Heart left ventricle (tissue), 16 donors: ENCODE data around the gene CTF1. TPM values are rescaled to one million over a fixed set of nuclear protein-coding genes. Genes with fewer than 3 reads are reported as not detected.

Experiments
- ATAC-seq, 4 donors: fragments of 200-7000 bp; cut with Tn5 transposase; one replicate each; pipeline ENCODE4 v1.9.1; 2020 to 2022; ENCODE audit warnings: moderate library complexity in 4 of 4, mild to moderate bottlenecking in 3 of 4, moderate number of reproducible peaks in 1 of 4
- DNase-seq, 5 donors: peaks; one replicate each; pipeline ENCODE4 v3.0.0-alpha.2; 2020
- H3K27ac ChIP-seq, 12 donors: fragments of 200-600 bp; sonication (generic) in 4 of 12; one replicate each; pipeline versions ENCODE4 v1.5.0 to v1.8.0; 2016 to 2022; ENCODE audit warnings: mild to moderate bottlenecking in 2 of 12
- H3K27me3 ChIP-seq, 9 donors: fragments of 200-600 bp; sonication (generic) in 2 of 9; one replicate each; pipeline versions ENCODE4 v1.5.1 to v1.8.0; 2016 to 2022; ENCODE audit warnings: mild to moderate bottlenecking in 3 of 9
- H3K36me3 ChIP-seq, 9 donors: fragments of 200-600 bp; sonication (generic) in 2 of 9; one replicate each; pipeline versions ENCODE4 v1.5.0 to v1.8.0; 2018 to 2022; ENCODE audit warnings: mild to moderate bottlenecking in 2 of 9
- H3K4me1 ChIP-seq, 12 donors: fragments of 200-600 bp; sonication (generic) in 4 of 12; one replicate each; pipeline versions ENCODE4 v1.5.0 to v1.8.0; 2016 to 2022; ENCODE audit warnings: mild to moderate bottlenecking in 3 of 12
- H3K4me3 ChIP-seq, 12 donors: fragments of 200-600 bp; sonication (generic) in 4 of 12; one replicate each; pipeline versions ENCODE4 v1.5.0 to v1.8.0; 2017 to 2022; ENCODE audit warnings: mild to moderate bottlenecking in 9 of 12, moderate library complexity in 4 of 12
- H3K9me3 ChIP-seq, 12 donors: fragments of 200-600 bp; sonication (generic) in 4 of 12; one replicate each; pipeline versions ENCODE4 v1.5.0 to v1.8.0; 2016 to 2022; ENCODE audit warnings: mild to moderate bottlenecking in 1 of 12
- CTCF ChIP-seq, 12 donors: fragments of 200-600 bp; sonication (generic) in 4 of 12; IDR thresholded peaks; one replicate each; pipeline versions ENCODE4 v1.5.0 to v1.8.0; 2018 to 2022; ENCODE audit warnings: antibody characterized with exemption in 12 of 12, mild to moderate bottlenecking in 5 of 12
- POLR2A ChIP-seq, 2 donors: fragments of 450-650 bp; IDR thresholded peaks; one replicate each; pipeline ENCODE4 v1.6.1; 2017; ENCODE audit warnings: antibody characterized with exemption in 2 of 2, mild to moderate bottlenecking in 2 of 2, moderate library complexity in 2 of 2
- WGBS, 4 donors: extraction: QIAGEN DNeasy Blood & Tissue Kit in 2 of 4; methylation state at CpG; one replicate each; pipeline versions ENCODE4 v1.1.5 to v1.1.7; 2013 to 2018; 5-methylcytosine and 5-hydroxymethylcytosine counted together
- intact Hi-C, 10 donors: fragments of 100-400 bp; cut with DNase I; formaldehyde crosslinking; loops; one replicate each; pipeline versions ENCODE4 v1.11.1 to v1.14.2; 2022
- microRNA counts, 2 donors: library from miRNA; unstranded; fragments of <30 nt; microRNA quantifications; one replicate each; lab custom pipeline; 2016
- microRNA-seq, 4 donors: library from miRNA; unstranded; fragments of <30 nt; microRNA quantifications; one replicate each; pipeline versions ENCODE4 to v1.2.0, GENCODE V29; 2017 to 2020
- polyA plus RNA-seq, 2 donors: library from polyadenylated mRNA; stranded (reverse); fragments of 200-250 nt; gene quantifications; one replicate each; pipeline ENCODE4 v1.2.3, GENCODE V29; 2013
- total RNA-seq, 9 donors: library from RNA; depleted of rRNA in 2 of 9; stranded (reverse); fragments of >200 nt in 2 of 9; fragmentation: NEBNext Ultra II Directional in 3 of 9; extraction: Animal tissue kit (Norgen Biotek cat#: 25700) in 3 of 9; gene quantifications; one replicate each; pipeline versions ENCODE4 v1.1.0 to v1.2.4, GENCODE V29; 2016 to 2023
- donor health status: ischemic (EF 13 %, LVEDD 7.1; RV severe dilation, severe dysfunction).
- donor health status: healthy with polysubstance abuse.
- donor health status: DM: no; HTN: yes; CAD: no.
- donor health status: DM: no; HTN: no; CAD: no.
- donor health status: ischemic (EF 25% LVEDD 6.9; RV normal size, moderate dysfunction).
- donor health status: ischemic (EF 25% LVEDD 5.7; RV mildly dilated, moderate dysfunction).
- donor health status: healthy.
- donor health status: DM: yes; HTN: yes; CAD: no.
- donor health status: ischemic (EF 35%, LVEDD 5.7; RV mildly dilated, moderate dysfunction).
- donor health status: nonischemic (EF 11% LVEDD 7.7; RV severe dilation, severe dysfunction).
- donor health status: DM: yes; HTN: yes; CAD: no.
- donor health status: PGD.
- donor health status: ischemic (EF 29% LVEDD 5.4; RV normal size, mild dysfunction).
- donor health status: nonischemic (EF 23%, LVEDD 6.1; RV moderate dilation, normal function).

The CTF1 gene
- total and polyA plus RNA-seq, 11 donors, result 3.7 to 22.2 (median 12.2) TPM

DNA sequence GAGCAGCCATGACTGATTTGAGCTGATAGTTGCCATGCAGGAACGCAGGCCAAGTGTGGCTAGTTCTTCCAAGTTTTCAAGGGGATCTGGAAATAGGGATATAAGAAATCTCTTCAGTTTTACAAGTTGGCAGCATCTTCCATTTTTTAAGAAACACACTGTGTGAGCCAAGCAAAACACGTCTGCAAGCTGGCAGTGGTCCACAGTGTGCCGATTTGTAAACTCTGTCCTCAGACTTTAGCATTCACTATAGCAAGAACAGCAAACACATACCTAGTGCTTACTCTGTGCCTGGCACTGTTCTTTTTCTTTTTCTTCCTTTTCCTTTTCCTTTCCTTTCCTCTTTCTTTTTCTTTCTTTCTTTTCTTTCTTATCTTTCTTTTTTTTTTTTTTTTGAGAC lies 55.3 kb downstream of the CTF1 start:
- peaks cover 0 to 12% (median 6%) of the 10 kb centered on the region in 9 donors for H3K36me3 ChIP-seq
- no peaks in the 10 kb centered on the region for H3K27me3 ChIP-seq
- 16 to 37% (median 34%) methylated on average over 3 of the region's 3 CpGs for WGBS, 4 donors
- DNase-seq, result peak in 3 of 5 donors; percentile 49 to 69 (median 64)
- no peak for ATAC-seq
- TF ChIP-seq POLR2A (IDR thresholded peaks at IDR 0.05) (no peak), CTCF (IDR thresholded peaks at IDR 0.05) (no peak)
- intact Hi-C loops, result loop anchor here in 4 of 10 donors (10.0 kb wide), 5 partner anchors 57 to 913 kb away; partner anchors contain the start of genes ARMC5 (in 1 of the 4), BCL7C (in 1 of the 4), CTF1 (in 1 of the 4) and ZNF646 (in 1 of the 4)
- H3K27ac ChIP-seq, result peak overlapping the region in 6 of 12 donors; percentile 93 to 99 (median 94)
- peaks cover 5 to 54% (median 35%) of the 10 kb centered on the region in 12 donors for H3K4me1 ChIP-seq
- no peak overlapping the region for H3K4me3 ChIP-seq
- no peaks in the 10 kb centered on the region for H3K9me3 ChIP-seq

DNA sequence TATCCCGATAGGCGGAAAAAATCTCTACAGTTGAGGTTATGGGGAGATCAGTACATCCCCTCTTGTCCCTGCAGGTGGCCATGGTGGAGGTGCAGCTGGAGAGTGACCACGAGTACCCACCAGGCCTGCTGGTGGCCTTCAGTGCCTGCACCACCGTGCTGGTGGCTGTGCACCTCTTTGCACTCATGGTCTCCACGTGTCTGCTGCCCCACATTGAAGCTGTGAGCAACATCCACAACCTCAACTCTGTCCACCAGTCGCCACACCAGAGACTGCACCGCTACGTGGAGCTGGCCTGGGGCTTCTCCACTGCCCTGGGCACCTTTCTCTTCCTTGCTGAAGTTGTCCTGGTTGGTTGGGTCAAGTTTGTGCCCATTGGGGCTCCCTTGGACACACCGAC lies 56.7 kb downstream of the CTF1 start:
- WGBS, 4 donors, result 79 to 81% (median 81%) methylated on average over 8 to 9 of the region's 9 CpGs
- peak in 1 of 5 donors; percentile 37 for DNase-seq
- intact Hi-C loops, result loop anchor here in 4 of 10 donors (10.0 kb wide), 5 partner anchors 58 to 912 kb away; partner anchors contain the start of genes ARMC5 (in 1 of the 4), BCL7C (in 1 of the 4), CTF1 (in 1 of the 4) and ZNF646 (in 1 of the 4)

More for the DNA sequence above, 56.7 kb downstream of the CTF1 start:
- Histone ChIP-seq H3K36me3 (peaks cover 0 to 9% (median 3%) of the 10 kb centered on the region in 9 donors), H3K27me3 (no peaks in the 10 kb centered on the region), H3K4me3 (no peak overlapping the region), H3K4me1 (peaks cover 5 to 54% (median 36%) of the 10 kb centered on the region in 12 donors), H3K9me3 (no peaks in the 10 kb centered on the region), H3K27ac (peak overlapping the region in 4 of 12 donors; percentile 32 to 97 (median 50))
- TF ChIP-seq POLR2A (IDR thresholded peaks at IDR 0.05), result no peak
- TF ChIP-seq CTCF (IDR thresholded peaks at IDR 0.05), result no peak
- no peak for ATAC-seq

MicroRNAs encoded within 50 kb of the gene (microRNA counts, 767-probe panel; counts per million panel counts)
- microRNA hsa-miR-762 (lab: Ali Mortazavi, UCI), result 1,472 to 1,754 counts per million in 2 donors

Small RNA genes lying within 50 kb of the gene (microRNA-seq; reads per million reads assigned to microRNA genes)
- gene MIR4519, result 0 to 3.1 (median 0.54) reads per million in 4 donors
- gene MIR762, result 0 to 0.60 (median 0.03) reads per million in 4 donors

Other genes with a start within 250 kb of the CTF1 start
- gene PRR14, start 245.7 kb upstream of the CTF1 start, total RNA-seq, result 10 to 100 TPM; 12.3 to 26.6 (median 20.2) TPM
- 10 to 100 TPM; 22.9 to 25.0 TPM for gene PRR14, start 245.7 kb upstream of the CTF1 start, polyA plus RNA-seq
- gene FBRS, start 238.2 kb upstream of the CTF1 start, total RNA-seq, result 10 to 100 TPM; 16.3 to 38.3 (median 31.9) TPM
- gene FBRS, start 238.2 kb upstream of the CTF1 start, polyA plus RNA-seq, result 10 to 100 TPM; 27.2 to 38.1 TPM
- 10 to 100 TPM; 30.2 to 51.2 (median 44.7) TPM for gene SRCAP, start 197.4 kb upstream of the CTF1 start, total RNA-seq
- gene SRCAP, start 197.4 kb upstream of the CTF1 start, polyA plus RNA-seq, result 10 to 100 TPM; 22.9 to 23.8 TPM
- 10 to 100 TPM; 13.5 to 26.7 (median 17.9) TPM for gene PHKG2, start 148.2 kb upstream of the CTF1 start, total RNA-seq
- 10 to 100 TPM; 19.5 to 37.7 TPM for gene PHKG2, start 148.2 kb upstream of the CTF1 start, polyA plus RNA-seq
- 1 to 10 TPM in 4 of 9 donors, under 1 TPM in 5; 0.48 to 1.8 (median 0.95) TPM for gene CFAP119, start 134.6 kb upstream of the CTF1 start, total RNA-seq
- 1 to 10 TPM; 1.4 to 2.1 TPM for gene CFAP119, start 134.6 kb upstream of the CTF1 start, polyA plus RNA-seq
- 10 to 100 TPM; 29.3 to 62.0 (median 50.3) TPM for gene RNF40, start 134.3 kb upstream of the CTF1 start, total RNA-seq
- gene RNF40, start 134.3 kb upstream of the CTF1 start, polyA plus RNA-seq, result 10 to 100 TPM; 31.3 to 66.9 TPM
- 10 to 100 TPM; 14.3 to 30.9 (median 22.7) TPM for gene ZNF629, start 109.4 kb upstream of the CTF1 start, total RNA-seq
- 10 to 100 TPM; 11.2 to 14.9 TPM for gene ZNF629, start 109.4 kb upstream of the CTF1 start, polyA plus RNA-seq
- gene BCL7C, start 2.5 kb upstream of the CTF1 start, total RNA-seq, result 10 to 100 TPM; 23.1 to 35.5 (median 28.1) TPM
- 10 to 100 TPM; 30.5 to 43.4 TPM for gene BCL7C, start 2.5 kb upstream of the CTF1 start, polyA plus RNA-seq
- 10 to 100 TPM in 2 of 9 donors, 1 to 10 TPM in 7; 4.5 to 15.5 (median 7.9) TPM for gene FBXL19, start 27.0 kb downstream of the CTF1 start, total RNA-seq
- gene FBXL19, start 27.0 kb downstream of the CTF1 start, polyA plus RNA-seq, result 1 to 10 TPM; 7.9 to 9.1 TPM
- gene ORAI3, start 52.5 kb downstream of the CTF1 start, total RNA-seq, result 10 to 100 TPM in 6 of 9 donors, 1 to 10 TPM in 3; 8.5 to 28.9 (median 14.1) TPM
- gene ORAI3, start 52.5 kb downstream of the CTF1 start, polyA plus RNA-seq, result 10 to 100 TPM in 1 of 2 donors, 1 to 10 TPM in 1; 8.1 to 10.8 TPM
- 10 to 100 TPM in 3 of 9 donors, 1 to 10 TPM in 6; 4.6 to 12.1 (median 9.0) TPM for gene SETD1A, start 61.1 kb downstream of the CTF1 start, total RNA-seq
- 1 to 10 TPM; 8.1 to 9.3 TPM for gene SETD1A, start 61.1 kb downstream of the CTF1 start, polyA plus RNA-seq
- 10 to 100 TPM in 3 of 9 donors, 1 to 10 TPM in 6; 3.8 to 27.2 (median 6.9) TPM for gene HSD3B7, start 88.6 kb downstream of the CTF1 start, total RNA-seq
- gene HSD3B7, start 88.6 kb downstream of the CTF1 start, polyA plus RNA-seq, result 1 to 10 TPM; 7.1 to 7.8 TPM
- 1 to 10 TPM in 4 of 9 donors, under 1 TPM in 5; 0.20 to 2.1 (median 1.00) TPM for gene STX1B, start 114.0 kb downstream of the CTF1 start, total RNA-seq
- gene STX1B, start 114.0 kb downstream of the CTF1 start, polyA plus RNA-seq, result under 1 TPM; 0.22 to 0.76 TPM
- 10 to 100 TPM; 19.5 to 65.8 (median 39.7) TPM for gene STX4, start 136.9 kb downstream of the CTF1 start, total RNA-seq
- 10 to 100 TPM; 50.5 to 73.8 TPM for gene STX4, start 136.9 kb downstream of the CTF1 start, polyA plus RNA-seq
- 10 to 100 TPM in 2 of 9 donors, 1 to 10 TPM in 7; 3.5 to 11.4 (median 5.8) TPM for gene ZNF668, start 177.6 kb downstream of the CTF1 start, total RNA-seq
- 1 to 10 TPM; 6.6 to 9.8 TPM for gene ZNF668, start 177.6 kb downstream of the CTF1 start, polyA plus RNA-seq
- 10 to 100 TPM in 6 of 9 donors, 1 to 10 TPM in 3; 8.3 to 15.5 (median 10.3) TPM for gene ZNF646, start 177.8 kb downstream of the CTF1 start, total RNA-seq
- 1 to 10 TPM; 6.4 to 7.6 TPM for gene ZNF646, start 177.8 kb downstream of the CTF1 start, polyA plus RNA-seq
- 1 to 10 TPM in 1 of 9 donors, under 1 TPM in 8; 0.16 to 1.4 (median 0.44) TPM for gene PRSS53, start 192.3 kb downstream of the CTF1 start, total RNA-seq
- gene PRSS53, start 192.3 kb downstream of the CTF1 start, polyA plus RNA-seq, result under 1 TPM; 0.80 to 0.84 TPM
- 10 to 100 TPM; 25.9 to 63.1 (median 42.0) TPM for gene VKORC1, start 198.2 kb downstream of the CTF1 start, total RNA-seq
- 100 to 1,000 TPM in 1 of 2 donors, 10 to 100 TPM in 1; 40.2 to 134 TPM for gene VKORC1, start 198.2 kb downstream of the CTF1 start, polyA plus RNA-seq
- gene BCKDK, start 211.8 kb downstream of the CTF1 start, total RNA-seq, result 100 to 1,000 TPM in 2 of 9 donors, 10 to 100 TPM in 7; 61.9 to 134 (median 70.0) TPM
- 10 to 100 TPM; 42.6 to 57.4 TPM for gene BCKDK, start 211.8 kb downstream of the CTF1 start, polyA plus RNA-seq
- 10 to 100 TPM; 52.8 to 79.8 (median 64.7) TPM for gene KAT8, start 221.1 kb downstream of the CTF1 start, total RNA-seq
- 10 to 100 TPM; 56.7 to 83.2 TPM for gene KAT8, start 221.1 kb downstream of the CTF1 start, polyA plus RNA-seq
- gene PRSS8, start 239.1 kb downstream of the CTF1 start, total RNA-seq, result under 1 TPM in 4 of 9 donors, not detected in 5; 0.17 to 0.44 (median 0.39) TPM
- gene PRSS8, start 239.1 kb downstream of the CTF1 start, polyA plus RNA-seq, result under 1 TPM; 0.17 to 0.23 TPM